Stimulated activated CD4-positive, alpha-beta T cell treated with anti-CD3 and anti-CD28 coated beads, TNF-alpha, amount 100 ng/mL, for 4 hours (primary cell): ENCODE data around the gene ENTPD5.
"Not testable (repeated sequence)": the region's sequence is repeated elsewhere in the genome, so short reads cannot be mapped to it uniquely, and the experiment has no call there.

Source experiments
- DNase-seq, 3 experiments: peaks; one replicate each; pipeline ENCODE4 v3.0.0-alpha.2; 2020; ENCODE audit warnings: low read depth in 3 of 3

ENTPD5 gene

GRCh38 chr14:74008843-74009499, 10.1 kb downstream of the ENTPD5 start:
- DNase-seq, result no peak

- DNase-seq, result not testable (repeated sequence)
These were observed 13.4 kb downstream of the ENTPD5 start for GRCh38 chr14:74005664-74006063.

DNA sequence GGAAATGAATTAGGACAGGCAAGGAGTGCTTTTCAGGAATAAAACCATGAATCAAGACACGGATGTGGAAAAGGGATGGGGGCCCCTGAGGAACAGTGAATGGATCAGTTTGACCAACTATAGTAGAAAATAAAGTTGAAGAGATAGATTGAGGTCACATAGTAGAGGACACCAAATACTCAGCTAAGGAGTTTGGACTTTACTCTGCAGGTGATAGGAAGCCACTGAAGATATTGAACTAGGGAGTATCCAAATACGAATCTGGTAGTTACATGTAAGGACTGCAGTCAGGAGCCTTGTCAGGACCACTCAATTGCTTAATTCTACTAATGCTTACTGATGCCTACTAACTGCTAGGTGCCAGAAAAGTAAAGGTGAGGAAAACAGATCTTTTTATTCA, 20.4 kb downstream of the ENTPD5 start:
- no peak for DNase-seq

- no peak for DNase-seq
These were observed 21.1 kb downstream of the ENTPD5 start for GRCh38 chr14:73997944-73998447.

DNA sequence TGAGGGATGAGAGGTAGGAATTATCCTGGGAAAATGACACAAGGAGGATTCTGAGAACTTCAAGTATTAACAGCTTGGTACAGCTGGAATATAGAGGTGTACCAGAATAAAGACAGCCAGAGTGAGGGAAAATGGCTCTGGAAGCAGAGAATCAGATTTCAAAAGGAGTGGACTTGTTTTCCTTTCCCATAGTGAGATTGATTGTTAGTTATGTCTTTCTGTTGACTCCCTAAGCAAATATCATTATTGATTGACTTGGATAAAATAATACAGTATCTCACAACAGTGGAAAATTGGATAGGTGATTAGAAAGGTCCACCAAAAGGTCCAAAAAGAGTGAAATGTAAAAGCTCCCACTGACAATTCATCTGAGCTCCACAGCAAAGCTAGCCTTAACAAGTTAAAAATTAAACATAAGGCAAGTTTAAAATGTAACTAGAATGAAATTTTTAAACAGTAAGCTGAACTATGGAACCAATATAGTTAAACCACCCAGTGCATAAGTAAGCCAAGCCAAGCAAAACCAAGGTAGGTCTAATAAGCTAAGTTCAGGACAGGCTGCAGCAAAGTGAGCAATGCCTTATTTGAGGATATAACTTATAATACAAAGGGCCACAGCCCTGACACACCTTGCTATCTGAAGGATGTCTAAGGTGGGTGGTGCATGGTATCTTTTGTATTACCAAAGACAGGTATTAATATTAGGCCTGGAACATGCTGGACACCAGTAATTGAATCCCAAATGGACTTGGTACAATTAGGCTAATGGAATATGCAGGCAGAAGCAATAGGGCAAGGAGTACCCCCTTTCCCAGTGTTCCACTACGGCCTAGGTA, 21.8 kb downstream of the ENTPD5 start:
- no peak for DNase-seq

GRCh38 chr14:73996731-73997107, 22.4 kb downstream of the ENTPD5 start:
- DNase-seq, result no peak

- no peak for DNase-seq
These were observed 23.1 kb downstream of the ENTPD5 start for GRCh38 chr14:73995977-73996378.

GRCh38 chr14:73994926-73995325, 24.2 kb downstream of the ENTPD5 start:
- not testable (repeated sequence) for DNase-seq

GRCh38 chr14:73991092-73991491, 28.0 kb downstream of the ENTPD5 start:
- DNase-seq, result no peak

- DNase-seq, result not testable (repeated sequence)
These were observed 30.4 kb downstream of the ENTPD5 start for GRCh38 chr14:73988656-73989055.

GRCh38 chr14:73988065-73988464, 31.0 kb downstream of the ENTPD5 start:
- no peak for DNase-seq

DNA sequence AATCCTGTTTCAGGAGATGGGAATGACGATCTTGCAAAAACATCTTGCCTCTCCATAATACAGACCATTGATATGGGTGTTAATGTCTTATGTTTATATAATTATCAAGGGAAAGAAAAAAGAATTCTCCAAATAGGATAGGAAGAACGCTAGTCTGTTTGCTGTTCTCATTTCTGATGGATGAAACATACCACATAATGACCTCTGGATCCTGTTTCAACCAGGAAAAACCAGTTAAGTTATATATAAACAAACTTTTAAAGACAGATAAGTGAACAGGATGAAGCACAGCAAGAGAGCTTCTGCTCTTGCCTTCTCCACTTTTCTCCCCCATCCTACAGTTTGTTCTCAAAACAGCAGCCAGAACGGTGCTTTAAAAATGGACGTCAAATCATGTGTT, 41.2 kb downstream of the ENTPD5 start:
- no peak for DNase-seq

GRCh38 chr14:73976125-73976524, 43.0 kb downstream of the ENTPD5 start:
- no peak for DNase-seq

GRCh38 chr14:73973497-73973896, 45.6 kb downstream of the ENTPD5 start:
- DNase-seq, result no peak

GRCh38 chr14:73968885-73969284, 50.2 kb downstream of the ENTPD5 start:
- no peak for DNase-seq

DNA sequence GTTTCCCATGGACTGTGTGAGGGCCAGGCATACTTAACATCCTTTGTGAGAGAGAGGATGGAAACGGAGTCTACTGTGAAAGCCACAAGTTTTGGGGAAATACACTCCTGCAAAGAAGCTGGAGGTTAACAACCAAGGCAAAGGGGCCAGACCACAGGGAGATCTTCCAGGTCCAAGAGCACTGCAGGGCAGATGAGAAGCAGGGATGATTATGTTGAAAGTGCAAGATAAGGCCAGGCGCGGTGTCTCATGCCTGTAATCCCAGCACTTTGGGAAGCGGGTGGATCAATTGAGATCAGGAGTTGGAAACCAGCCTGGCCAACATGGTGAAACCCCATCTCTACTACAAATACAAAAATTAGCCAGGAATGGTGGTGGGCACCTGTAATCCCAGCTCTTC, 53.9 kb downstream of the ENTPD5 start:
- DNase-seq, result no peak

- DNase-seq, result no peak
These were observed 57.9 kb downstream of the ENTPD5 start for GRCh38 chr14:73961192-73961591.

DNA sequence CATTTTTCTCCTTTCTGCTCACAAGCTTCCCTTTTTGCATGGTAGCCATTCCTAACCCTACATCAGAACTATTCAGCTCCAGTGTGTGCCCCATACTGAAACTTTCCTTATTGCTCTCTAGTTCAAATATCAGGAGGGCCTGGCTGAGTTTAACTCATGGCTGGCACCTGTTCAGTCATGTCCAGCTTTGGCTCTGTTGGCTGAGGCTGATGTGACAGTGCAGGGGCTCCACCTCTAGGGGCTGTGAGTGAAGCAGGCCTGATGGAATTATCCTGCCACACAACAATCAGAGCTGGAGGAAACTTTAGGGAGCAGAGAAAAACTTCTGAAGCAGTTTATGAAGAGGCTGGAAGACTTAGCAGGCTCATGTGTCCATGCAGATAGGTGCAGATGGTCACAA, 60.5 kb downstream of the ENTPD5 start:
- no peak for DNase-seq

GRCh38 chr14:73955674-73956073, 63.4 kb downstream of the ENTPD5 start:
- no peak for DNase-seq

GRCh38 chr14:73953731-73954130, 65.4 kb downstream of the ENTPD5 start:
- DNase-seq, result no peak

DNA sequence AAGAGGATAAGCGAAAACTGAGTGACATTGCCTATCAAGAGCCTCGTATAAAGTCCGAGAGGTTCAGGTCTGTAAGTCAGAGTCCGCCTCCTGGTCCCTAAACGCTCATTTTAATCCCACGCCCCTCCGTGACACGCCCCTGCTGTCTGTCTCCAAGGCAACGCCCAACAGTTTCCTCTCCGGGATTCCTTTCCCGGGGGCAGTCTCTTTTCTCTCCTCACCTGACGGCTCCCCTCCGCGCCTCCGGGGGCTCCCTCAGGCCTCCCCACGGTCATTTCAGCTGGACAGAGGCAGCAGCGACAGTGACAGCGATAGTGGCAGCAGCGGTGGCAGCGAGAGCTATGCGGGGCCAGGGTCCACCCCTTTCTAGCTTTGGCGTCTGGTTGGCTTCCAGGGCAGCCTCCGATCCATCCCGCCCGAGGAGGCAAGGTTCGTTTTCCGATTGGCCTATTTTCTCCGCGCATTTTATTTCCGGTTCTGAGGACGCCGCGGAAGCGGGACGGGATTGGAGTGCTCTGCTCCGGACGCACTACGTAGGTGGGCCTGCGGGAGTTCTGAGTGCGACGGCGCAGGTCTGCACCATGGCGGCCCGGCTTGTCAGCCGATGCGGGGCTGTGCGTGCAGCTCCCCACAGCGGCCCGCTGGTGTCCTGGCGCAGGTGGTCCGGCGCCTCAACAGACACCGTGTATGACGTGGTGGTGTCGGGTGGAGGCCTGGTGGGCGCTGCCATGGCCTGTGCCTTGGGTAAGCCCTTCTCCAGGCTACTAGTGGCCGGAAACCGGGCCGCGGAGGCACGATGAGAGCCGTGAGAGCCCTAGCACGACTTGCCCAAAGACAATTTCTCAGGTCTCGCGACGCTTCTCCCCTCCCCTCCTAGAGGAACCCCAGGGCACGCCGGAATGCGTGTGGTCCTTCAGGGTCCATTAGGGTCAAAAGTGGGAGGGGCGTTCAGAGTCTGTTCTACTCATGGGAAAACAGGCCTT, 69.0 kb downstream of the ENTPD5 start, which contains the start of the genes COQ6 and FAM161B:
Gene COQ6, plus strand, starts transcription at position 551 of the 983 bp plus-strand sequence. Its CDS starts 31 bp downstream, at position 582.
Gene FAM161B, minus strand, starts transcription at position 343 of the 983 bp plus-strand sequence. Its CDS starts 68 bp downstream, at position 275.
- peak; percentile 72 to 74 (median 74) for DNase-seq
